ENCODE measurements around the gene GNAT3.

The GNAT3 gene

GRCh38 chr7:80499350-80499953 lies 12.4 kb downstream of the GNAT3 start:
- no peak for DNase-seq

- DNase-seq, result no peak
Observed at GRCh38 chr7:80498481-80499349, 13.1 kb downstream of the GNAT3 start.

GRCh38 chr7:80496586-80496985 lies 15.3 kb downstream of the GNAT3 start:
- no peak for DNase-seq

- no peak for DNase-seq
Observed at GRCh38 chr7:80493121-80493849, 18.6 kb downstream of the GNAT3 start.

- DNase-seq, result no peak
Observed at GRCh38 chr7:80491462-80491861, 20.4 kb downstream of the GNAT3 start.

- no peak for DNase-seq
Observed at GRCh38 chr7:80488851-80489370, 23.0 kb downstream of the GNAT3 start.

- DNase-seq, result no peak
Observed at GRCh38 chr7:80488406-80488805, 23.5 kb downstream of the GNAT3 start.

- DNase-seq, result no peak
Observed at GRCh38 chr7:80485721-80486120, 26.1 kb downstream of the GNAT3 start.

GRCh38 chr7:80482950-80483349 lies 28.9 kb downstream of the GNAT3 start:
- DNase-seq, result no peak

GRCh38 chr7:80481196-80481884 lies 30.5 kb downstream of the GNAT3 start:
- DNase-seq, result no peak

GRCh38 chr7:80480566-80480965 lies 31.3 kb downstream of the GNAT3 start:
- DNase-seq, result no peak

GRCh38 chr7:80478683-80479082 lies 33.2 kb downstream of the GNAT3 start:
- no peak for DNase-seq

- no peak for DNase-seq
Observed at GRCh38 chr7:80476035-80476434, 35.8 kb downstream of the GNAT3 start.

GRCh38 chr7:80475383-80475782 lies 36.5 kb downstream of the GNAT3 start:
- no peak for DNase-seq

GRCh38 chr7:80473751-80474150 lies 38.1 kb downstream of the GNAT3 start:
- DNase-seq, result no peak

GRCh38 chr7:80472491-80473200 lies 39.2 kb downstream of the GNAT3 start:
- no peak for DNase-seq

- DNase-seq, result no peak
Observed at GRCh38 chr7:80468931-80469714, 42.7 kb downstream of the GNAT3 start.

GRCh38 chr7:80467069-80467468 lies 44.8 kb downstream of the GNAT3 start:
- no peak for DNase-seq

- DNase-seq, result no peak
Observed at GRCh38 chr7:80466636-80467035, 45.2 kb downstream of the GNAT3 start.

- DNase-seq, result no peak
Observed at GRCh38 chr7:80464211-80464610, 47.7 kb downstream of the GNAT3 start.

GRCh38 chr7:80463272-80463920 lies 48.5 kb downstream of the GNAT3 start:
- no peak for DNase-seq

Data from stimulated activated CD4-positive, alpha-beta T cell treated with anti-CD3 and anti-CD28 coated beads, Interleukin-4, amount 100 ng/mL, for 1 hour (primary cell).